ENCODE results near the gene PELI2.

DNA sequence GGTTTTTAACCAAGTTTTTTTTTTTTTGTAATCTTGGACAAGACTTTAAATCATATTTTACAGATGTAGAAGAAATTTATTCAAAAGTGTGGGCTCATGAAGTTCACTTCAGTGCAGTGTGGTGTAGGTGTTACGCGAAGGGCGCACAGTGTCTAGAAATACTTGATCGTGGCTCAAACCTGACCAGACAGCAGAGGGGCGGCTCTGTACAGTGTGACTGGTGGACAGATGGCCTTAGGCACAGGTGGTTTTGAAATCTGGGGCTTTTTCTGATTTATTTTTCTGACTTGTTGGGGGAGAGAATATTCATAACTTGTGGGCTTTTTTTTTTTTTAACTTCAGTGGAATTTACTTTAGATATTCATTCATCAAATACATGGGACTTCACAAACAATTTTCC lies 179.2 kb downstream of the PELI2 start:
- no peak for TF ChIP-seq POLR2A (IDR thresholded peaks at IDR 0.05)
- TF ChIP-seq, protein P1, sequence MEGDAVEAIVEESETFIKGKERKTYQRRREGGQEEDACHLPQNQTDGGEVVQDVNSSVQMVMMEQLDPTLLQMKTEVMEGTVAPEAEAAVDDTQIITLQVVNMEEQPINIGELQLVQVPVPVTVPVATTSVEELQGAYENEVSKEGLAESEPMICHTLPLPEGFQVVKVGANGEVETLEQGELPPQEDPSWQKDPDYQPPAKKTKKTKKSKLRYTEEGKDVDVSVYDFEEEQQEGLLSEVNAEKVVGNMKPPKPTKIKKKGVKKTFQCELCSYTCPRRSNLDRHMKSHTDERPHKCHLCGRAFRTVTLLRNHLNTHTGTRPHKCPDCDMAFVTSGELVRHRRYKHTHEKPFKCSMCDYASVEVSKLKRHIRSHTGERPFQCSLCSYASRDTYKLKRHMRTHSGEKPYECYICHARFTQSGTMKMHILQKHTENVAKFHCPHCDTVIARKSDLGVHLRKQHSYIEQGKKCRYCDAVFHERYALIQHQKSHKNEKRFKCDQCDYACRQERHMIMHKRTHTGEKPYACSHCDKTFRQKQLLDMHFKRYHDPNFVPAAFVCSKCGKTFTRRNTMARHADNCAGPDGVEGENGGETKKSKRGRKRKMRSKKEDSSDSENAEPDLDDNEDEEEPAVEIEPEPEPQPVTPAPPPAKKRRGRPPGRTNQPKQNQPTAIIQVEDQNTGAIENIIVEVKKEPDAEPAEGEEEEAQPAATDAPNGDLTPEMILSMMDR (IDR thresholded peaks at IDR 0.05): no peak
